Measurements from ENCODE around the gene PRKCI. TPM values are rescaled to one million over a fixed set of nuclear protein-coding genes. Genes with fewer than 3 reads are reported as not detected.
A peak's percentile ranks its signal among the peaks of the same experiment; 100 is the strongest.
"Not testable (repeated sequence)": the region's sequence is repeated elsewhere in the genome, so short reads cannot be mapped to it uniquely, and the experiment has no call there.

The PRKCI gene
- total and polyA plus RNA-seq, 4 experiments from 2014 or later = 16.4 to 27.7 (median 18.3) TPM

- H3K4me1 ChIP-seq (ENCODE audit: insufficient read depth, low read length) = no peaks in the 10 kb centered on the region
- CTCF ChIA-PET (ENCODE audit: partially characterized antibody) = no interaction called here
- no peak for DNase-seq
- Mint-ChIP-seq H3K9me3 (peaks cover 0 to 2% (median 0%) of the 10 kb centered on the region in 8 donors), H3K4me3 (no peak overlapping the region), H3K27ac (no peak overlapping the region), H3K27me3 (peaks cover 2 to 3% of the 10 kb centered on the region in 2 donors), H3K36me3 (no peaks in the 10 kb centered on the region), H3K4me1 (no peaks in the 10 kb centered on the region)
- H3K27ac ChIP-seq (ENCODE audit: low read depth, low read length) = no peak overlapping the region
- no peaks in the 10 kb centered on the region for H3K9me3 ChIP-seq (ENCODE audit: control insufficient read depth in 1 of 2, low read length in 2 of 2)
- POLR2A ChIA-PET (ENCODE audit: partially characterized antibody) = no interaction called here
- no peaks in the 10 kb centered on the region for H3K27me3 ChIP-seq (ENCODE audit: insufficient read depth, low read length)
- intact Hi-C loops (cut with micrococcal nuclease) = no loop called here
- H3K36me3 ChIP-seq (ENCODE audit: insufficient read depth, low read length) = no peaks in the 10 kb centered on the region
- H3K4me3 ChIP-seq (ENCODE audit: low read length in 2 of 2) = no peak overlapping the region
Observed at GRCh38 chr3:170322566-170323269, 100.5 kb downstream of the PRKCI start.

GRCh38 chr3:170323331-170323730 is 101.1 kb downstream of the PRKCI start:
- intact Hi-C loops (cut with micrococcal nuclease) = no loop called here
- no peaks in the 10 kb centered on the region for H3K9me3 ChIP-seq (ENCODE audit: control insufficient read depth in 1 of 2, low read length in 2 of 2)

GRCh38 chr3:170324962-170325361 is 102.7 kb downstream of the PRKCI start:
- Histone ChIP-seq H3K27me3 (ENCODE audit: insufficient read depth, low read length) (no peaks in the 10 kb centered on the region), H3K4me3 (ENCODE audit: low read length in 2 of 2) (no peak overlapping the region), H3K27ac (ENCODE audit: low read depth, low read length) (no peak overlapping the region), H3K36me3 (ENCODE audit: insufficient read depth, low read length) (no peaks in the 10 kb centered on the region), H3K4me1 (ENCODE audit: insufficient read depth, low read length) (no peaks in the 10 kb centered on the region), H3K9me3 (ENCODE audit: control insufficient read depth in 1 of 2, low read length in 2 of 2) (no peaks in the 10 kb centered on the region)
- H3K4me3 Mint-ChIP-seq = no peak overlapping the region
- H3K9me3 Mint-ChIP-seq = peaks cover 0 to 7% (median 0%) of the 10 kb centered on the region in 8 donors
- CTCF ChIA-PET (ENCODE audit: partially characterized antibody) = interaction anchor here (1.0 to 1.2 kb wide), 2 partner anchors 14 to 46 kb away, joined by 3 read pairs; no protein-coding TSS in a partner anchor
- no peak overlapping the region for H3K27ac Mint-ChIP-seq
- no peaks in the 10 kb centered on the region for H3K4me1 Mint-ChIP-seq
- intact Hi-C loops (cut with micrococcal nuclease) = no loop called here
- H3K36me3 Mint-ChIP-seq = no peaks in the 10 kb centered on the region
- POLR2A ChIA-PET (ENCODE audit: partially characterized antibody) = interaction anchor here (0.7 kb wide), 1 partner anchor 73 kb away, joined by 3 read pairs; no protein-coding TSS in a partner anchor
- H3K27me3 Mint-ChIP-seq = peaks cover 2 to 3% of the 10 kb centered on the region in 2 donors
- DNase-seq = no peak

More at GRCh38 chr3:170323331-170323730, 101.1 kb downstream of the PRKCI start:
- DNase-seq = no peak
- H3K4me3 Mint-ChIP-seq = no peak overlapping the region
- H3K9me3 Mint-ChIP-seq = peaks cover 0 to 2% (median 0%) of the 10 kb centered on the region in 8 donors
- no peaks in the 10 kb centered on the region for H3K36me3 Mint-ChIP-seq
- ChIA-PET CTCF (ENCODE audit: partially characterized antibody) (no interaction called here), POLR2A (ENCODE audit: partially characterized antibody) (no interaction called here)
- peak overlapping the region in 1 of 7 donors; percentile 35 for H3K27ac Mint-ChIP-seq
- Histone ChIP-seq H3K36me3 (ENCODE audit: insufficient read depth, low read length) (no peaks in the 10 kb centered on the region), H3K27ac (ENCODE audit: low read depth, low read length) (no peak overlapping the region), H3K4me1 (ENCODE audit: insufficient read depth, low read length) (no peaks in the 10 kb centered on the region), H3K4me3 (ENCODE audit: low read length in 2 of 2) (no peak overlapping the region), H3K27me3 (ENCODE audit: insufficient read depth, low read length) (no peaks in the 10 kb centered on the region)
- no peaks in the 10 kb centered on the region for H3K4me1 Mint-ChIP-seq
- peaks cover 2 to 3% of the 10 kb centered on the region in 2 donors for H3K27me3 Mint-ChIP-seq

DNA sequence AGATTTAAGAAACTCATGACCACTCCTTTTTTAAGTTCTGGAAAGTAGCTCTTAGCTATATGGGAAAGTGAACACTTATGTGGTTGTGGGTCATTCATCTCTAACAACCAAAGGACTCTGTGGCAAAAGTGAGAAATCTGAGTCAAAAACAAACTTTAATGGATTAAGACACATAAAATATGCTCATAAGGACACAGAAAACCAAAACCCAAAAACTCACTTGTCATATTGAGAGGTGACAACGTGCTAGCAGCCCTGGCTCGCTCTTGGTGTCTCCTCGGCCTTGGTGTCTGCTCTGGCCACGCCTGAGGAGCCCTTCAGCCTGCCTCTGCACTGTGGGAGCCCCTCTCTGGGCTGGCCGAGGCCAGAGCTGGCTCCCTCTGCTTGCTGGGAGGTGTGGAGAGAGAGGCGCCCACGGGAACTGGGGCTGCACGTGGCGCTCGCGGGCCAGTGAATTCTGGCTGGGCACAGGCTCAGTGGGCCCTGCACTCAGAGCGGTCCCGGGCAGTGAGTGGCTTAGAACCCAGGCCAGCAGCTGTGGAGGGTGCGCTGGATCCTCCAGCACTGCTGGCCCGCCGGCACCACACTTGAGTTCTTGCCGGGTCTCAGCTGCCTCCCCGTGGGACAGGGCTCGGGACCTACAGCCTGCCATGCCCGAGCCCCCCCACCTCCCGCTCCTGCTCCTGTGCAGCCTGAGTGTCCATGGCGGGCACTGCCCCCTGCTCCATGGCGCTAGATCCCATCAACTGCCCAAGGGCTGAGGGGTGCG is 105.0 kb downstream of the PRKCI start:
- ChIA-PET CTCF (ENCODE audit: partially characterized antibody) (no interaction called here), POLR2A (ENCODE audit: partially characterized antibody) (no interaction called here)
- Mint-ChIP-seq H3K27ac (no peak overlapping the region), H3K4me3 (no peak overlapping the region), H3K4me1 (peaks cover 0 to 2% (median under 1%) of the 10 kb centered on the region in 4 donors), H3K27me3 (peaks cover 0 to 3% of the 10 kb centered on the region in 2 donors), H3K9me3 (peaks cover 0 to 7% (median 0%) of the 10 kb centered on the region in 8 donors), H3K36me3 (no peaks in the 10 kb centered on the region)
- Histone ChIP-seq H3K36me3 (ENCODE audit: insufficient read depth, low read length) (no peaks in the 10 kb centered on the region), H3K4me3 (ENCODE audit: low read length in 2 of 2) (no peak overlapping the region), H3K9me3 (ENCODE audit: control insufficient read depth in 1 of 2, low read length in 2 of 2) (no peaks in the 10 kb centered on the region), H3K27ac (ENCODE audit: low read depth, low read length) (no peak overlapping the region), H3K4me1 (ENCODE audit: insufficient read depth, low read length) (no peaks in the 10 kb centered on the region), H3K27me3 (ENCODE audit: insufficient read depth, low read length) (no peaks in the 10 kb centered on the region)
- DNase-seq = no peak
- intact Hi-C loops (cut with micrococcal nuclease) = no loop called here

DNA sequence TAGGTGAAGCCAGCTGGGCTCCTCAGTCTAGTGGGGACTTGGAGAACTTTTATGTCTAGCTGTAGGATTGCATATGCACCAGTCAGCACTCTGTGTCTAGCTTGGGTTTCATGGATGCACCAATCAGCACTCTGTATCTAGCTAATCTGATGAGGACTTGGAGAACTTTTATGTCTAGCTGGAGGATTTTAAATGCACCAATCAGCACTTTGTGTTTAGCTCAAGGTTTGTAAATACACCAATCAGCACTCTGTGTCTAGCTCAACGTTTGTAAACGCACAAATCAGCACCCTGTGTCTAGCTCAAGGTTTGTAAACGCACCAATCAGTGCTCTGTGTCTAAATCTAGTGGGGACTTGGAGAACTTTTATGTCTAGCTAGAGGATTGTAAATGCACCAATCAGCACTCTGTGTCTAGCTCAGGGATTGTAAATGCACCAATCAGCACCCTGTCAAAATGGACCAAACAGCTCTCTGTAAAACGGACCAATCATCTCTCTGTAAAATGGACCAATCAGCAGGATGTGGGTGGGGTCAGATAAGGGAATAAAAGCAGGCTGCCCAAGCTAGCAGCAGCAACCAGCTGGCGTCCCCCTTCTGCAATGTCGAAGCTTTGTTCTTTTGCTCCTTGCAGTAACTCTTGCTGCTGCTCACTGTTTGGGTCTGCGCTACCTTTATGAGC is 105.8 kb downstream of the PRKCI start:
- H3K27ac ChIP-seq (ENCODE audit: low read depth, low read length); H3K9me3 Mint-ChIP-seq; H3K4me1 ChIP-seq (ENCODE audit: insufficient read depth, low read length); intact Hi-C loops (cut with micrococcal nuclease); H3K36me3 ChIP-seq (ENCODE audit: insufficient read depth, low read length); H3K9me3 ChIP-seq (ENCODE audit: control insufficient read depth in 1 of 2, low read length in 2 of 2); H3K4me3 Mint-ChIP-seq; CTCF ChIA-PET (ENCODE audit: partially characterized antibody); POLR2A ChIA-PET (ENCODE audit: partially characterized antibody); DNase-seq; H3K36me3 Mint-ChIP-seq; H3K27me3 Mint-ChIP-seq; H3K27me3 ChIP-seq (ENCODE audit: insufficient read depth, low read length); H3K4me3 ChIP-seq (ENCODE audit: low read length in 2 of 2); H3K4me1 Mint-ChIP-seq: not testable (repeated sequence)
- peak overlapping the region in 1 of 7 donors; percentile 65 for H3K27ac Mint-ChIP-seq

GRCh38 chr3:170330366-170330765 is 108.1 kb downstream of the PRKCI start:
- Histone ChIP-seq H3K27me3 (ENCODE audit: insufficient read depth, low read length) (no peaks in the 10 kb centered on the region), H3K9me3 (ENCODE audit: control insufficient read depth in 1 of 2, low read length in 2 of 2) (no peaks in the 10 kb centered on the region), H3K4me1 (ENCODE audit: insufficient read depth, low read length) (no peaks in the 10 kb centered on the region), H3K27ac (ENCODE audit: low read depth, low read length) (no peak overlapping the region), H3K4me3 (ENCODE audit: low read length in 2 of 2) (no peak overlapping the region), H3K36me3 (ENCODE audit: insufficient read depth, low read length) (no peaks in the 10 kb centered on the region)
- H3K36me3 Mint-ChIP-seq = no peaks in the 10 kb centered on the region
- CTCF ChIA-PET (ENCODE audit: partially characterized antibody) = no interaction called here
- intact Hi-C loops (cut with micrococcal nuclease) = no loop called here
- no peak overlapping the region for H3K27ac Mint-ChIP-seq
- H3K9me3 Mint-ChIP-seq = peaks cover 0 to 7% (median 0%) of the 10 kb centered on the region in 8 donors
- H3K27me3 Mint-ChIP-seq = no peaks in the 10 kb centered on the region
- POLR2A ChIA-PET (ENCODE audit: partially characterized antibody) = no interaction called here
- no peak overlapping the region for H3K4me3 Mint-ChIP-seq
- no peak for DNase-seq
- H3K4me1 Mint-ChIP-seq = peaks cover 2 to 6% (median 4%) of the 10 kb centered on the region in 4 donors

DNA sequence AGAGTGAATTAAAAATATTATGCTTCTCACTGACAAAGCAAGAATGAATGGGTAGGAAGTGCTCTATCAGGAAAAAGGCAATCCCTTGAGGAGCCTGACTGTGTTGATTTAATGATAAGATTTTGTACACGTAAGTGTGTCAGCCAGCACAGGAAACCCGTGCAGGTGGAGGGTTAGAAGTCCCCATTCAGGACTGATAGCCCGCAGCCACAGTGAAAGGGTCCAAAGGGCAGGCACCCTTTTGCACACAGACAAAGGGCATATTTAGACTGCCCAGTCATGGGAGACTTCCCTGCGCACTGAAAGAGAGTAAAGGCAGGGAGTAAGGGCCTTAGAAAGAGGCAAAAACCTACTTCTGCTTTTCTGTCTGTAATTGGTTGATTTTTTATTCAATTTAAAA is 108.9 kb downstream of the PRKCI start:
- no peaks in the 10 kb centered on the region for H3K36me3 ChIP-seq (ENCODE audit: insufficient read depth, low read length)
- no peaks in the 10 kb centered on the region for H3K9me3 ChIP-seq (ENCODE audit: control insufficient read depth in 1 of 2, low read length in 2 of 2)
- Mint-ChIP-seq H3K4me3 (no peak overlapping the region), H3K4me1 (peaks cover 2 to 6% (median 4%) of the 10 kb centered on the region in 4 donors), H3K36me3 (no peaks in the 10 kb centered on the region), H3K27me3 (no peaks in the 10 kb centered on the region), H3K9me3 (peaks cover 0 to 7% (median 0%) of the 10 kb centered on the region in 8 donors), H3K27ac (no peak overlapping the region)
- no peak for DNase-seq
- H3K27ac ChIP-seq (ENCODE audit: low read depth, low read length) = no peak overlapping the region
- H3K4me3 ChIP-seq (ENCODE audit: low read length in 2 of 2) = no peak overlapping the region
- POLR2A ChIA-PET (ENCODE audit: partially characterized antibody) = no interaction called here
- CTCF ChIA-PET (ENCODE audit: partially characterized antibody) = no interaction called here
- no peaks in the 10 kb centered on the region for H3K27me3 ChIP-seq (ENCODE audit: insufficient read depth, low read length)
- no peaks in the 10 kb centered on the region for H3K4me1 ChIP-seq (ENCODE audit: insufficient read depth, low read length)
- intact Hi-C loops (cut with micrococcal nuclease) = no loop called here
